Natural killer cell (primary cell): ENCODE data around the gene NHLH2. TPM values are rescaled to one million over a fixed set of nuclear protein-coding genes. Genes with fewer than 3 reads are reported as not detected.
A peak's percentile ranks its signal among the peaks of the same experiment; 100 is the strongest.

Experiments
- ATAC-seq, 3 donors: fragments of 150-1000 bp in 2 of 3; fragments of 200-7000 bp in 1 of 3; cut with Tn5 transposase; 1 replicate in 1 of 3; 2 replicates in 2 of 3; pipeline ENCODE4 v1.10.0; 2021; ENCODE audit warnings: mild to moderate bottlenecking in 2 of 3, moderate library complexity in 2 of 3
- DNase-seq, 2 donors: peaks; one replicate each; pipeline versions ENCODE4 v3.0.0 to v3.0.0-alpha.2; 2013 to 2021; ENCODE audit warnings: mixed read lengths in 1 of 2
- H3K27ac ChIP-seq: one replicate; pipeline ENCODE4 v1.5.1; 2013; ENCODE audit warnings: mild to moderate bottlenecking, low read length
- H3K27me3 ChIP-seq: one replicate; pipeline ENCODE4 v1.6.1; 2013; ENCODE audit warnings: low read length; ENCODE audit not compliant: control insufficient read depth, insufficient read depth
- H3K36me3 ChIP-seq: one replicate; pipeline ENCODE4 v1.6.1; 2013; ENCODE audit warnings: low read length; ENCODE audit not compliant: control insufficient read depth, insufficient read depth
- H3K4me1 ChIP-seq: one replicate; pipeline ENCODE4 v1.6.1; 2013; ENCODE audit warnings: low read length; ENCODE audit not compliant: control insufficient read depth, insufficient read depth
- H3K4me3 ChIP-seq: one replicate; pipeline ENCODE4 v1.5.1; 2013; ENCODE audit warnings: low read length
- H3K9me3 ChIP-seq: one replicate; pipeline ENCODE4 v1.6.1; 2013; ENCODE audit warnings: low read length; ENCODE audit not compliant: control insufficient read depth, insufficient read depth
- H3K27ac Mint-ChIP-seq, 2 donors: one replicate each; pipeline ENCODE4 v1.8.0; 2022; ENCODE audit warnings: mild to moderate bottlenecking in 2 of 2, mixed read lengths in 2 of 2, moderate library complexity in 1 of 2
- H3K27me3 Mint-ChIP-seq, 2 donors: one replicate each; pipeline ENCODE4 v1.8.0; 2022; ENCODE audit warnings: low read depth in 2 of 2, mixed read lengths in 2 of 2
- H3K36me3 Mint-ChIP-seq: one replicate; pipeline ENCODE4 v1.8.0; 2022; ENCODE audit warnings: mixed read lengths
- H3K4me1 Mint-ChIP-seq, 2 donors: one replicate each; pipeline ENCODE4 v1.8.0; 2022; ENCODE audit warnings: mixed read lengths in 2 of 2
- H3K4me3 Mint-ChIP-seq: one replicate; pipeline ENCODE4 v1.8.0; 2022; ENCODE audit warnings: mild to moderate bottlenecking, moderate library complexity, mixed read lengths
- H3K9me3 Mint-ChIP-seq, 2 donors: one replicate each; pipeline ENCODE4 v1.8.0; 2022; ENCODE audit warnings: mixed read lengths in 2 of 2
- CTCF ChIP-seq: fragments of 200-600 bp; IDR thresholded peaks from one replicate; pipeline ENCODE4 v1.8.0; 2022; ENCODE audit warnings: antibody characterized with exemption
- WGBS: methylation state at CpG from one replicate; pipeline ENCODE4 v1.1.7; 2013; ENCODE audit warnings: missing lambda C conversion rate; ENCODE audit not compliant: insufficient coverage; 5-methylcytosine and 5-hydroxymethylcytosine counted together
- intact Hi-C: fragments of 100-400 bp; cut with micrococcal nuclease; formaldehyde crosslinking; loops from one replicate; pipeline ENCODE4 v1.14.2; 2022
- total RNA-seq, 4 donors: library from RNA; stranded (reverse); fragments of 120-200 nt in 1 of 4; gene quantifications; one replicate each; pipeline versions ENCODE4 v1.2.3 to v1.2.4, GENCODE V29; 2013 to 2022

NHLH2 gene
- total RNA-seq, 3 donors from 2014 or later (not counting 1 experiment from before 2014, with no cell fraction given) = not detected

- WGBS = no CpG with 5 or more reads among the region's 2 CpGs
- Mint-ChIP-seq H3K4me3 (no peak overlapping the region), H3K27me3 (peaks cover 35 to 38% of the 10 kb centered on the region in 2 donors), H3K9me3 (no peaks in the 10 kb centered on the region), H3K27ac (no peak overlapping the region), H3K36me3 (no peaks in the 10 kb centered on the region), H3K4me1 (no peaks in the 10 kb centered on the region)
- TF ChIP-seq CTCF = no peak
- Histone ChIP-seq H3K27ac (no peak overlapping the region), H3K9me3 (no peaks in the 10 kb centered on the region), H3K4me1 (no peaks in the 10 kb centered on the region), H3K27me3 (peaks cover 3% of the 10 kb centered on the region), H3K4me3 (no peak overlapping the region), H3K36me3 (no peaks in the 10 kb centered on the region)
- ATAC-seq = no peak
- intact Hi-C loops = no loop called here
- no peak for DNase-seq
Observed at GRCh38 chr1:115854005-115854404, 13.1 kb upstream of the NHLH2 start.

- TF ChIP-seq CTCF = no peak
- Histone ChIP-seq H3K27ac (no peak overlapping the region), H3K4me3 (no peak overlapping the region), H3K9me3 (no peaks in the 10 kb centered on the region), H3K36me3 (no peaks in the 10 kb centered on the region), H3K27me3 (peaks cover 3% of the 10 kb centered on the region), H3K4me1 (no peaks in the 10 kb centered on the region)
- DNase-seq (no peak), ATAC-seq (no peak)
- no peaks in the 10 kb centered on the region for H3K36me3 Mint-ChIP-seq
- no peak overlapping the region for H3K4me3 Mint-ChIP-seq
- H3K27me3 Mint-ChIP-seq = peaks cover 30 to 36% of the 10 kb centered on the region in 2 donors
- no peaks in the 10 kb centered on the region for H3K9me3 Mint-ChIP-seq
- intact Hi-C loops = no loop called here
- H3K4me1 Mint-ChIP-seq = no peaks in the 10 kb centered on the region
- WGBS = 83% methylated on average over 2 of the region's 2 CpGs
- H3K27ac Mint-ChIP-seq = no peak overlapping the region
Observed at GRCh38 chr1:115850937-115851336, 10.0 kb upstream of the NHLH2 start.

- Histone ChIP-seq H3K27me3 (peaks cover 16% of the 10 kb centered on the region), H3K9me3 (no peaks in the 10 kb centered on the region), H3K4me1 (no peaks in the 10 kb centered on the region), H3K27ac (no peak overlapping the region), H3K4me3 (no peak overlapping the region), H3K36me3 (no peaks in the 10 kb centered on the region)
- H3K36me3 Mint-ChIP-seq = no peaks in the 10 kb centered on the region
- no peak for ATAC-seq
- no peak overlapping the region for H3K4me3 Mint-ChIP-seq
- DNase-seq = no peak
- H3K4me1 Mint-ChIP-seq = no peaks in the 10 kb centered on the region
- H3K27me3 Mint-ChIP-seq = peaks cover 29 to 34% of the 10 kb centered on the region in 2 donors
- TF ChIP-seq CTCF = no peak
- WGBS = 100% methylated on average over 1 of the region's 1 CpG
- H3K9me3 Mint-ChIP-seq = no peaks in the 10 kb centered on the region
- intact Hi-C loops = no loop called here
- no peak overlapping the region for H3K27ac Mint-ChIP-seq
Observed at GRCh38 chr1:115847787-115848186, 6.9 kb upstream of the NHLH2 start.

- Mint-ChIP-seq H3K4me1 (peaks cover 0 to 5% of the 10 kb centered on the region in 2 donors), H3K36me3 (no peaks in the 10 kb centered on the region), H3K4me3 (no peak overlapping the region), H3K9me3 (no peaks in the 10 kb centered on the region), H3K27me3 (peaks cover 43 to 65% of the 10 kb centered on the region in 2 donors), H3K27ac (no peak overlapping the region)
- Histone ChIP-seq H3K4me3 (no peak overlapping the region), H3K27ac (no peak overlapping the region), H3K27me3 (peaks cover 29% of the 10 kb centered on the region), H3K9me3 (no peaks in the 10 kb centered on the region), H3K4me1 (peaks cover 11% of the 10 kb centered on the region), H3K36me3 (no peaks in the 10 kb centered on the region)
- no peak for TF ChIP-seq CTCF
- intact Hi-C loops = no loop called here
- ATAC-seq (peak in 1 of 3 donors; percentile 17), DNase-seq (no peak)
- WGBS = 89% methylated on average over 1 of the region's 1 CpG
Observed at GRCh38 chr1:115842948-115843347, 2.0 kb upstream of the NHLH2 start.
